T-cell (primary cell): ENCODE results near the gene FUZ. TPM values are rescaled to one million over a fixed set of nuclear protein-coding genes. Genes with fewer than 3 reads are reported as not detected.

ENCODE experiments used
- ATAC-seq, 4 experiments: fragments of 200-7000 bp in 3 of 4; fragments of 150-1000 bp in 1 of 4; cut with Tn5 transposase; replicated peaks in 1 of 4; 1 replicate in 3 of 4; 2 replicates in 1 of 4; pipeline ENCODE4 v1.10.0; 2021; ENCODE audit warnings: moderate library complexity in 3 of 4, mild to moderate bottlenecking in 2 of 4, moderate number of reproducible peaks in 1 of 4
- CTCF ChIA-PET, 2 donors: fragments of 300-600 bp; sonication (Branson Sonifier 250); formaldehyde crosslinking; loops; one replicate each; lab custom pipeline; 2022; ENCODE audit warnings: antibody characterized with exemption in 2 of 2; lab: Charles Lee
- POLR2A ChIA-PET, 2 donors: fragments of 300-600 bp; sonication (Branson Sonifier 250); formaldehyde crosslinking; loops; one replicate each; lab custom pipeline; 2022; ENCODE audit warnings: antibody characterized with exemption in 2 of 2; lab: Charles Lee
- DNase-seq, 35 experiments: peaks; one replicate each; pipeline versions ENCODE4 v3.0.0 to v3.0.0-alpha.2; 2013 to 2023
- H3K27ac ChIP-seq: one replicate; pipeline ENCODE4 v1.5.1; 2013; ENCODE audit warnings: low read length
- H3K27me3 ChIP-seq, 2 experiments: replicated peaks in 1 of 2; 1 replicate in 1 of 2; 2 replicates in 1 of 2; pipeline versions ENCODE4 v1.6.1 to v1.7.0; 2013; ENCODE audit warnings: low read length in 1 of 2, mixed read lengths in 1 of 2; ENCODE audit not compliant: control insufficient read depth in 2 of 2, insufficient read depth in 2 of 2; ENCODE audit errors: extremely low read depth in 1 of 2
- H3K36me3 ChIP-seq, 2 donors: 1 replicate in 1 of 2; 2 replicates in 1 of 2; pipeline versions ENCODE4 v1.6.1 to v1.7.0; 2013; ENCODE audit warnings: low read length in 1 of 2; ENCODE audit not compliant: control insufficient read depth in 2 of 2, insufficient read depth in 1 of 2; ENCODE audit errors: extremely low read depth in 1 of 2
- H3K4me1 ChIP-seq, 2 experiments: 1 replicate in 1 of 2; 2 replicates in 1 of 2; pipeline versions ENCODE4 v1.6.1 to v1.7.0; 2013; ENCODE audit warnings: low read length in 2 of 2, mixed read lengths in 1 of 2; ENCODE audit not compliant: insufficient read depth in 2 of 2, control insufficient read depth in 1 of 2; ENCODE audit errors: extremely low read depth in 1 of 2
- H3K4me3 ChIP-seq, 2 donors: 1 replicate in 1 of 2; 2 replicates in 1 of 2; pipeline versions ENCODE4 v1.5.1 to v1.7.0; 2013; ENCODE audit warnings: mild to moderate bottlenecking in 2 of 2, low read length in 1 of 2, moderate library complexity in 1 of 2; ENCODE audit not compliant: control insufficient read depth in 1 of 2; ENCODE audit errors: extremely low read depth in 1 of 2
- H3K9me3 ChIP-seq: 2 replicates; pipeline ENCODE4 v1.7.0; 2013
- H3K27ac Mint-ChIP-seq, 2 donors: one replicate each; pipeline ENCODE4 v1.8.0; 2020 to 2021; ENCODE audit warnings: mild to moderate bottlenecking in 2 of 2, mixed read lengths in 2 of 2
- H3K27me3 Mint-ChIP-seq, 2 donors: one replicate each; pipeline ENCODE4 v1.8.0; 2021 to 2022; ENCODE audit warnings: mixed read lengths in 2 of 2
- H3K36me3 Mint-ChIP-seq: one replicate; pipeline ENCODE4 v1.8.0; 2021; ENCODE audit warnings: mixed read lengths
- H3K4me1 Mint-ChIP-seq, 3 donors: one replicate each; pipeline ENCODE4 v1.8.0; 2020 to 2022; ENCODE audit warnings: mixed read lengths in 3 of 3, mild to moderate bottlenecking in 1 of 3
- H3K4me3 Mint-ChIP-seq, 3 donors: one replicate each; pipeline ENCODE4 v1.8.0; 2020 to 2022; ENCODE audit warnings: mild to moderate bottlenecking in 3 of 3, mixed read lengths in 3 of 3, moderate library complexity in 3 of 3
- H3K9me3 Mint-ChIP-seq, 3 donors: one replicate each; pipeline ENCODE4 v1.8.0; 2020 to 2022; ENCODE audit warnings: mixed read lengths in 3 of 3
- WGBS: methylation state at CpG from one replicate; pipeline ENCODE4 v1.1.5; 2013; ENCODE audit warnings: missing lambda C conversion rate; ENCODE audit not compliant: insufficient coverage; 5-methylcytosine and 5-hydroxymethylcytosine counted together
- total RNA-seq, 35 experiments: library from RNA in 6 of 35; stranded (reverse) in 6 of 35; fragments of 120-200 nt in 1 of 35; gene quantifications; one replicate each; pipeline versions ENCODE4 v1.2.1 to v1.2.4 and lab custom pipeline; 2013 to 2026

The FUZ gene
- total RNA-seq, 5 donors from 2014 or later (not counting 1 experiment from before 2014, with no cell fraction given): 12.8 to 31.2 (median 23.7) TPM

GRCh38 chr19:49779731-49780555 is 33.1 kb downstream of the FUZ start:
- no peaks in the 10 kb centered on the region for H3K27me3 ChIP-seq
- H3K36me3 Mint-ChIP-seq: peaks cover 37% of the 10 kb centered on the region
- no peak overlapping the region for H3K4me3 ChIP-seq
- no peaks in the 10 kb centered on the region for H3K27me3 Mint-ChIP-seq
- no peaks in the 10 kb centered on the region for H3K9me3 ChIP-seq
- WGBS: 90% methylated on average over 10 of the region's 11 CpGs
- DNase-seq (no peak), ATAC-seq (no peak)
- H3K4me1 ChIP-seq: peaks cover 0 to 13% of the 10 kb centered on the region in 2 experiments
- no peak overlapping the region for H3K27ac ChIP-seq
- POLR2A ChIA-PET: no interaction called here
- H3K9me3 Mint-ChIP-seq: no peaks in the 10 kb centered on the region
- CTCF ChIA-PET: no interaction called here
- peaks cover 12 to 25% (median 17%) of the 10 kb centered on the region in 3 donors for H3K4me1 Mint-ChIP-seq
- peak overlapping the region in 1 of 3 donors; percentile 28 for H3K4me3 Mint-ChIP-seq
- peaks cover 17 to 28% of the 10 kb centered on the region in 2 donors for H3K36me3 ChIP-seq
- H3K27ac Mint-ChIP-seq: peak overlapping the region in 1 of 2 donors; percentile 33

- no peak for ATAC-seq
- no peak overlapping the region for H3K4me3 Mint-ChIP-seq
- POLR2A ChIA-PET: no interaction called here
Measured at GRCh38 chr19:49776371-49776764, 36.7 kb downstream of the FUZ start.

GRCh38 chr19:49775742-49776370 is 37.2 kb downstream of the FUZ start:
- DNase-seq: no peak
- Mint-ChIP-seq H3K27me3 (no peaks in the 10 kb centered on the region), H3K27ac (no peak overlapping the region), H3K4me1 (peaks cover 21 to 31% (median 23%) of the 10 kb centered on the region in 3 donors), H3K36me3 (peaks cover 34% of the 10 kb centered on the region), H3K4me3 (no peak overlapping the region), H3K9me3 (no peaks in the 10 kb centered on the region)
- Histone ChIP-seq H3K27me3 (no peaks in the 10 kb centered on the region), H3K4me1 (peaks cover 0 to 19% of the 10 kb centered on the region in 2 experiments), H3K4me3 (no peak overlapping the region), H3K36me3 (peaks cover 6 to 20% of the 10 kb centered on the region in 2 donors), H3K27ac (no peak overlapping the region), H3K9me3 (no peaks in the 10 kb centered on the region)
- 93% methylated on average over 18 of the region's 20 CpGs for WGBS
- ATAC-seq: peak in 2 of 4 experiments; percentile 29 to 38
- ChIA-PET CTCF (no interaction called here), POLR2A (no interaction called here)

More at GRCh38 chr19:49776371-49776764, 36.7 kb downstream of the FUZ start:
- peaks cover 38% of the 10 kb centered on the region for H3K36me3 Mint-ChIP-seq
- no peak for DNase-seq
- H3K27ac Mint-ChIP-seq: no peak overlapping the region
- Histone ChIP-seq H3K27ac (no peak overlapping the region), H3K27me3 (no peaks in the 10 kb centered on the region), H3K36me3 (peaks cover 6 to 18% of the 10 kb centered on the region in 2 donors), H3K4me3 (no peak overlapping the region), H3K4me1 (peaks cover 0 to 19% of the 10 kb centered on the region in 2 experiments), H3K9me3 (no peaks in the 10 kb centered on the region)
- CTCF ChIA-PET: no interaction called here
- no peaks in the 10 kb centered on the region for H3K9me3 Mint-ChIP-seq
- no peaks in the 10 kb centered on the region for H3K27me3 Mint-ChIP-seq
- WGBS: 78% methylated on average over 4 of the region's 6 CpGs
- H3K4me1 Mint-ChIP-seq: peaks cover 23 to 35% (median 25%) of the 10 kb centered on the region in 3 donors

GRCh38 chr19:49774969-49775368 is 38.1 kb downstream of the FUZ start:
- WGBS: 95% methylated on average over 4 of the region's 8 CpGs
- Histone ChIP-seq H3K4me1 (peaks cover 0 to 19% of the 10 kb centered on the region in 2 experiments), H3K27ac (no peak overlapping the region), H3K9me3 (no peaks in the 10 kb centered on the region), H3K36me3 (peaks cover 6 to 22% of the 10 kb centered on the region in 2 donors), H3K27me3 (no peaks in the 10 kb centered on the region), H3K4me3 (no peak overlapping the region)
- POLR2A ChIA-PET: no interaction called here
- no peak overlapping the region for H3K4me3 Mint-ChIP-seq
- ATAC-seq (no peak), DNase-seq (no peak)
- CTCF ChIA-PET: no interaction called here
- H3K27me3 Mint-ChIP-seq: no peaks in the 10 kb centered on the region
- H3K27ac Mint-ChIP-seq: no peak overlapping the region
- peaks cover 20 to 29% (median 25%) of the 10 kb centered on the region in 3 donors for H3K4me1 Mint-ChIP-seq
- H3K9me3 Mint-ChIP-seq: no peaks in the 10 kb centered on the region
- peaks cover 30% of the 10 kb centered on the region for H3K36me3 Mint-ChIP-seq

GRCh38 chr19:49773663-49774350 is 39.3 kb downstream of the FUZ start:
- H3K36me3 ChIP-seq: peaks cover 6 to 18% of the 10 kb centered on the region in 2 donors
- DNase-seq (no peak), ATAC-seq (no peak)
- Mint-ChIP-seq H3K36me3 (peaks cover 26% of the 10 kb centered on the region), H3K4me1 (peaks cover 28 to 33% (median 31%) of the 10 kb centered on the region in 3 donors), H3K9me3 (no peaks in the 10 kb centered on the region), H3K27me3 (no peaks in the 10 kb centered on the region), H3K4me3 (no peak overlapping the region), H3K27ac (no peak overlapping the region)
- H3K27me3 ChIP-seq: no peaks in the 10 kb centered on the region
- H3K9me3 ChIP-seq: no peaks in the 10 kb centered on the region
- peaks cover 0 to 29% of the 10 kb centered on the region in 2 experiments for H3K4me1 ChIP-seq
- WGBS: 97% methylated on average over 6 of the region's 8 CpGs
- no peak overlapping the region for H3K27ac ChIP-seq
- CTCF ChIA-PET: no interaction called here
- H3K4me3 ChIP-seq: no peak overlapping the region
- POLR2A ChIA-PET: no interaction called here

GRCh38 chr19:49772850-49773432 is 40.2 kb downstream of the FUZ start:
- Histone ChIP-seq H3K4me1 (peaks cover 1 to 38% of the 10 kb centered on the region in 2 experiments), H3K4me3 (no peak overlapping the region), H3K27ac (no peak overlapping the region), H3K9me3 (no peaks in the 10 kb centered on the region), H3K36me3 (peaks cover 6 to 18% of the 10 kb centered on the region in 2 donors), H3K27me3 (no peaks in the 10 kb centered on the region)
- ChIA-PET CTCF (no interaction called here), POLR2A (no interaction called here)
- DNase-seq (no peak), ATAC-seq (no peak)
- no peaks in the 10 kb centered on the region for H3K9me3 Mint-ChIP-seq
- peaks cover 26% of the 10 kb centered on the region for H3K36me3 Mint-ChIP-seq
- no peaks in the 10 kb centered on the region for H3K27me3 Mint-ChIP-seq
- H3K4me3 Mint-ChIP-seq: no peak overlapping the region
- H3K27ac Mint-ChIP-seq: no peak overlapping the region
- H3K4me1 Mint-ChIP-seq: peaks cover 37 to 41% (median 39%) of the 10 kb centered on the region in 3 donors
- 94% methylated on average over 8 of the region's 10 CpGs for WGBS
